Adrenal gland (tissue), 12 donors: ENCODE data around the gene CTSL. TPM values are rescaled to one million over a fixed set of nuclear protein-coding genes. Genes with fewer than 3 reads are reported as not detected.

Experiments
- DNase-seq, 7 donors: peaks; one replicate each; pipeline ENCODE4 v3.0.0-alpha.2; 2019 to 2020
- H3K27ac ChIP-seq, 5 donors: fragments of 200-600 bp; sonication (generic) in 4 of 5; 1 replicate in 3 of 5; 2 replicates in 2 of 5; pipeline versions ENCODE4 v1.5.1 to v1.8.0; 2016 to 2020; ENCODE audit warnings: mild to moderate bottlenecking in 1 of 5
- H3K27me3 ChIP-seq: fragments of 200-600 bp; 2 replicates; pipeline ENCODE4 v1.8.0; 2021
- H3K36me3 ChIP-seq, 2 donors: fragments of 200-600 bp; replicated peaks in 1 of 2; 1 replicate in 1 of 2; 2 replicates in 1 of 2; pipeline versions ENCODE4 v1.5.1 to v1.8.0; 2018 to 2022
- H3K4me1 ChIP-seq, 2 donors: fragments of 200-600 bp; replicated peaks in 1 of 2; 1 replicate in 1 of 2; 2 replicates in 1 of 2; pipeline versions ENCODE4 v1.5.1 to v1.8.0; 2018 to 2021
- H3K4me3 ChIP-seq, 4 donors: fragments of 200-600 bp; sonication (generic) in 3 of 4; one replicate each; pipeline ENCODE4 v1.5.1; 2016 to 2018
- H3K9me3 ChIP-seq, 3 donors: fragments of 200-600 bp; sonication (generic) in 1 of 3; replicated peaks in 1 of 3; 1 replicate in 2 of 3; 2 replicates in 1 of 3; pipeline versions ENCODE4 v1.5.1 to v1.8.0; 2016 to 2021
- CTCF ChIP-seq, 6 experiments: fragments of 450-650 bp in 4 of 6; fragments of 200-600 bp in 2 of 6; sonication (generic) in 1 of 6; IDR thresholded peaks; 1 replicate in 5 of 6; 2 replicates in 1 of 6; pipeline versions ENCODE4 v1.5.1 to v1.8.0; 2016 to 2021; ENCODE audit warnings: antibody characterized with exemption in 6 of 6, mild to moderate bottlenecking in 2 of 6, moderate library complexity in 1 of 6
- POLR2A ChIP-seq, 2 donors: fragments of 450-650 bp; IDR thresholded peaks; one replicate each; pipeline ENCODE4 v1.6.1; 2017; ENCODE audit warnings: antibody characterized with exemption in 2 of 2, mild to moderate bottlenecking in 2 of 2, moderate library complexity in 1 of 2
- WGBS, 4 donors: extraction: QIAGEN DNeasy Blood & Tissue Kit in 2 of 4; methylation state at CpG; one replicate each; pipeline versions ENCODE4 v1.1.5 to v1.1.7; 2013 to 2017; 5-methylcytosine and 5-hydroxymethylcytosine counted together
- intact Hi-C, 2 donors: fragments of 100-400 bp; cut with DNase I; formaldehyde crosslinking; loops; one replicate each; pipeline versions ENCODE4 v1.14.1 to v1.15.0; 2022 to 2023
- polyA plus RNA-seq, 3 donors: library from polyadenylated mRNA; stranded (reverse); fragments of 200-250 nt in 2 of 3; fragments of 350-450 nt in 1 of 3; fragmentation: Illumina TruSeq in 1 of 3; extraction: RNeasy Lipid Tissue Mini Kit (QIAGEN cat#74804) in 1 of 3; gene quantifications; one replicate each; pipeline ENCODE4 v1.2.3, GENCODE V29; 2013 to 2014
- total RNA-seq, 9 donors: library from RNA; depleted of rRNA in 4 of 9; stranded (reverse); fragments of >200 nt in 4 of 9; fragments of 120-200 nt in 1 of 9; fragmentation: NEBNext Ultra II Directional in 1 of 9; extraction: Animal tissue kit (Norgen Biotek cat#: 25700) in 1 of 9; gene quantifications; one replicate each; pipeline versions ENCODE4 v1.1.0 to v1.2.4, GENCODE V29; 2013 to 2023
- donor health status: healthy with polysubstance abuse.
- donor health status: Bipolar disorder and iron deficiency.
- donor health status: DM: yes; HTN: yes; CAD: no.
- donor health status: DM: no; HTN: no; CAD: no.
- donor health status: DM: no; HTN: no; CAD: no.
- donor health status: DM: yes; HTN: yes; CAD: no.

Gene CTSL
- total and polyA plus RNA-seq, 12 donors, result 65.2 to 208 (median 136) TPM

GRCh38 chr9:87708986-87709728 is 16.8 kb upstream of the CTSL start:
- peaks cover under 1 to 25% of the 10 kb centered on the region in 2 donors for H3K4me1 ChIP-seq
- H3K27ac ChIP-seq, result no peak overlapping the region
- 77 to 83% (median 79%) methylated on average over 7 of the region's 7 CpGs for WGBS, 4 donors
- intact Hi-C loops, result no loop called here
- no peaks in the 10 kb centered on the region for H3K27me3 ChIP-seq
- peaks cover 0 to 11% of the 10 kb centered on the region in 2 donors for H3K36me3 ChIP-seq
- no peak for DNase-seq
- no peak overlapping the region for H3K4me3 ChIP-seq
- no peaks in the 10 kb centered on the region for H3K9me3 ChIP-seq
- TF ChIP-seq CTCF (IDR thresholded peaks at IDR 0.05), result no peak
- no peak for TF ChIP-seq POLR2A (IDR thresholded peaks at IDR 0.05)

- Histone ChIP-seq H3K27me3 (no peaks in the 10 kb centered on the region), H3K4me3 (no peak overlapping the region), H3K4me1 (peaks cover 6 to 34% of the 10 kb centered on the region in 2 donors), H3K9me3 (no peaks in the 10 kb centered on the region), H3K36me3 (peaks cover 0 to 11% of the 10 kb centered on the region in 2 donors), H3K27ac (no peak overlapping the region)
- intact Hi-C loops, result loop anchor here in 1 of 2 donors (10.0 kb wide), 1 partner anchor 84 kb away; no protein-coding TSS in a partner anchor
- no peak for TF ChIP-seq POLR2A (IDR thresholded peaks at IDR 0.05)
- TF ChIP-seq CTCF (IDR thresholded peaks at IDR 0.05), result no peak
- DNase-seq, result no peak
- 72 to 83% (median 77%) methylated on average over 5 of the region's 5 CpGs for WGBS, 4 donors
Observed at GRCh38 chr9:87710443-87710842, 15.5 kb upstream of the CTSL start.

- H3K4me1 ChIP-seq, result peaks cover 6 to 39% of the 10 kb centered on the region in 2 donors
- H3K9me3 ChIP-seq, result no peaks in the 10 kb centered on the region
- H3K36me3 ChIP-seq, result peaks cover 0 to 1% of the 10 kb centered on the region in 2 donors
- no peaks in the 10 kb centered on the region for H3K27me3 ChIP-seq
- WGBS, 4 donors, result 73 to 78% (median 78%) methylated on average over 8 to 9 of the region's 9 CpGs
- intact Hi-C loops, result loop anchor here in 1 of 2 donors (10.0 kb wide), 1 partner anchor 83 kb away; no protein-coding TSS in a partner anchor
- DNase-seq, result peak in 3 of 7 donors; percentile 30 to 52 (median 46)
- TF ChIP-seq CTCF (IDR thresholded peaks at IDR 0.05) (no peak), POLR2A (IDR thresholded peaks at IDR 0.05) (no peak)
- H3K4me3 ChIP-seq, result no peak overlapping the region
- peak overlapping the region in 2 of 5 donors; percentile 44 to 92 for H3K27ac ChIP-seq
Observed at GRCh38 chr9:87711857-87712800, 13.8 kb upstream of the CTSL start.

- 88 to 94% (median 91%) methylated on average over 6 of the region's 6 CpGs for WGBS, 4 donors
- TF ChIP-seq CTCF (IDR thresholded peaks at IDR 0.05) (no peak), POLR2A (IDR thresholded peaks at IDR 0.05) (no peak)
- no peak for DNase-seq
- Histone ChIP-seq H3K27me3 (no peaks in the 10 kb centered on the region), H3K36me3 (no peaks in the 10 kb centered on the region), H3K27ac (peak overlapping the region in 3 of 5 donors; percentile 48 to 92 (median 75)), H3K4me3 (no peak overlapping the region), H3K9me3 (no peaks in the 10 kb centered on the region), H3K4me1 (peaks cover 6 to 37% of the 10 kb centered on the region in 2 donors)
- intact Hi-C loops, result loop anchor here in 1 of 2 donors (10.0 kb wide), 1 partner anchor 82 kb away; no protein-coding TSS in a partner anchor
Observed at GRCh38 chr9:87712801-87713277, 13.1 kb upstream of the CTSL start.
